Spleen (tissue), 7 donors: ENCODE results near the gene MICAL2.

ENCODE experiments used
- POLR2A ChIP-seq, 3 donors: fragments of 450-650 bp; IDR thresholded peaks; one replicate each; pipeline ENCODE4 v1.5.1; 2017; ENCODE audit warnings: antibody characterized with exemption in 3 of 3, mild to moderate bottlenecking in 1 of 3
- TF ChIP-seq, protein P1 (sequence below), 11 experiments: fragments of 200-600 bp in 7 of 11; fragments of 450-650 bp in 4 of 11; sonication (generic) in 4 of 11; IDR thresholded peaks in 8 of 11; conservative IDR thresholded peaks in 3 of 11; 1 replicate in 7 of 11; 2 replicates in 4 of 11; pipeline versions ENCODE4 v1.4.0 to v1.8.0; 2016 to 2021; ENCODE audit warnings: antibody characterized with exemption in 11 of 11, inconsistent platforms in 4 of 11, mild to moderate bottlenecking in 1 of 11
- donor health status: DM: no; HTN: no; CAD: no; lungs with moderate emphysema.
- donor health status: DM: no; HTN: no; CAD: no.
- donor health status: DM: no; HTN: no; CAD: no.

DNA sequence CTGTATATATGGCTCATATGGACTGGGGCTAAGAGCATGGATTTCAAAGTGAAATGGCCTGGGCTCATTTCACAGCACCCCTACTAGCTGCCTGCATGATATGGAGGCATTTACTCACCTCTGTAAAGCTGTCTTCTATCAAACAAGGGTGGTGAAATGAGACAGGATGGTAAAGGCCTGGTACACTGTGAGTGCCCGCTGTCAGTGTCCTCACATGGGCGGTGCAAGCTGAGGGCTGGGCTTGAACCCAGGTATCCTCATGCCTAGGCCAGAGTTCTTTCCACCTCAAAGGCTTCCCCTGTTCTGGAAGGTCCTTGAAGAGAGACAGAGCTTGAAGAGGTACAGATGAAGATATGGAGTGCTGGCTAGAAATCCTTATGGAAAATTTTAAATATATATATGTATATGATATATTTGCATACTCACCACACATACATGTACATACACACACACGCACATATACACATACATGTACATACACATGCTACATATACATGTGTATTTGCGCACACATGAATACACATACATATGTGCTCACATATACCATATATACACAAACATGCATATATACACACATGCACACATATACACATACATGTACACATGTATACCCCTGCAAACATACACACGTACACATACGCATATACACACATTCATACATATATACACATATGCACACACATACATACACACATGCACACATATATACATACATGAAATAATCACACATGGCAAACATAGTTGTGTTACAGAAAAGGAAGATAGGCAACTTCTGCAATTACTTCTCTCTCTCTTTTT is 44.7 kb downstream of the MICAL2 start:
- TF ChIP-seq POLR2A (IDR thresholded peaks at IDR 0.05), result no peak
- TF ChIP-seq, protein P1, sequence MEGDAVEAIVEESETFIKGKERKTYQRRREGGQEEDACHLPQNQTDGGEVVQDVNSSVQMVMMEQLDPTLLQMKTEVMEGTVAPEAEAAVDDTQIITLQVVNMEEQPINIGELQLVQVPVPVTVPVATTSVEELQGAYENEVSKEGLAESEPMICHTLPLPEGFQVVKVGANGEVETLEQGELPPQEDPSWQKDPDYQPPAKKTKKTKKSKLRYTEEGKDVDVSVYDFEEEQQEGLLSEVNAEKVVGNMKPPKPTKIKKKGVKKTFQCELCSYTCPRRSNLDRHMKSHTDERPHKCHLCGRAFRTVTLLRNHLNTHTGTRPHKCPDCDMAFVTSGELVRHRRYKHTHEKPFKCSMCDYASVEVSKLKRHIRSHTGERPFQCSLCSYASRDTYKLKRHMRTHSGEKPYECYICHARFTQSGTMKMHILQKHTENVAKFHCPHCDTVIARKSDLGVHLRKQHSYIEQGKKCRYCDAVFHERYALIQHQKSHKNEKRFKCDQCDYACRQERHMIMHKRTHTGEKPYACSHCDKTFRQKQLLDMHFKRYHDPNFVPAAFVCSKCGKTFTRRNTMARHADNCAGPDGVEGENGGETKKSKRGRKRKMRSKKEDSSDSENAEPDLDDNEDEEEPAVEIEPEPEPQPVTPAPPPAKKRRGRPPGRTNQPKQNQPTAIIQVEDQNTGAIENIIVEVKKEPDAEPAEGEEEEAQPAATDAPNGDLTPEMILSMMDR (IDR thresholded peaks at IDR 0.05 in 8 of 11, conservative IDR thresholded peaks at IDR 0.05 in 3 of 11), result no peak
